SIG-M5 (cell line): ENCODE measurements around the gene KATNB1.
"Not testable (repeated sequence)": the region's sequence is repeated elsewhere in the genome, so short reads cannot be mapped to it uniquely, and the experiment has no call there.

Experiments
- DNase-seq: peaks from one replicate; lab custom pipeline; 2025; lab: John Stamatoyannopoulos, UW

Gene KATNB1

GRCh38 chr16:57726433-57726947, 9.1 kb upstream of the KATNB1 start:
- no peak for DNase-seq

DNA sequence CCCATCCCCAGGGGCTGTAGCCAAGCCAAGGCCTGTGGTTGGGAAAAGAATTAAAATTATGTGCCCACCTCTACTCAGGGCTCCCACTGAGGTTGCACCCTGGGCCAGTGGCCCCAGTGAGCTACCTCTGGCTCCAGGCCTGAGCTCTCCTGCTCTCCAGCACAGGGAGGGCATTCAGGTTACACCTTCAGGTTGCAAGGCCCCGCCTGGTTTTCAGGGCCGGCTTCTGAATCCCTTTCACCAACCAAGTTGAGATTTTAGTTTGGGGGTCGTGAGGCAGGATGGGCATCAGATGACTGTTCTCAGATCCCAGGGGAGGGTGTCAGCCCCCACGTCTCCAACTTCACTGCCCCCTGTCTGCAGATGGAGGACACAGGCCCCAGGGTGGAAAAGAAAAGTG, 8.0 kb upstream of the KATNB1 start:
- DNase-seq = no peak

DNA sequence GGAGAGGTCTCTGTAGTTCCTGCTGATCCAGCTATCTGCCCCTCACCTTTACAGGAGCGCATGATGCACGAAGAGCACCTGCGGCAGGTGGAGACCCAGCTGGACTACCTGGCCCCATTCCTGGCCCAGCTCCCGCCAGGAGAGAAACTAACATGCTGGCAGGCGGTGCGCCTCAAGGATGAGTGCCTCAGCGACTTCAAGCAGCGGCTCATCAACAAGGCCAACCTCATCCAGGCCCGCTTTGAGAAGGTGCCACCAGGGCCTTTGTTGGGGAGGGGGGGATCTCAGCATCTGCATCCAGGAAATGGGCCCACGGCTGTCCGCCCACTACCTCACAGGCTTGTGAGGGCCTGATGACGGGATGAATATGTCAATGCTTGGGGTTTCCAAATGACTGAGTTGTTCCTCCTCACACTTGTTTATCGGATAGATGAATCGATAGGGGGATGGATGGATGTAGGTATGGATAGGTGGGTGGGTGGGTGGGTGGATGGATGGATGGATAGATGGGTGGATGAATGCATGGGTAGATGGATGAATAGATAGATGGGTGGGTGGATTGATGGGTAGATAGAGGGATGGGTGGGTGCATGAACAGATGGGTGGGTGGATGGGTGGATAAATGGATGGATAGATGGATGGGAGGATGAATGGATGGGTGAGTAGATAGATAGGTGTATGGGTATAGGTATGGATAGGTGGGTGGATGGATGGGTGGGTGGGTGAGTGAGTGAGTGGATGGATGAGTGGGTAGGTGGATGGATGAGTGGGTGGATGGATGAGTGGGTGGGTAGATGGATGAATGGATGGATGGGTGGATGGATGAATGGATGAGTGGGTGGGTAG, 7.0 kb upstream of the KATNB1 start:
- DNase-seq = no peak

DNA sequence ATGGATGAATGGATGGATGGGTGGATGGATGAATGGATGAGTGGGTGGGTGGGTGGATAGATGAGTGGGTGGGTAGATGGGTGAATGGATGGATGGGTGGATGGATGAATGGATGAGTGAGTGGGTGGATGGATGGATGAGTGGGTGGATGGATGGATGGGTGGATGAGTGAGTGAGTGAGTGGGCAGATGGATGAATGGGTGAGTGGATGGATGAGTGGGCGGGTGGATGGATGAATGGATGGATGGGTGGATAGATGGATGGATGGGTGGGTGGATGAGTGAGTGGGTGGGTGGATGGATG, 6.4 kb upstream of the KATNB1 start:
- DNase-seq = no peak

GRCh38 chr16:57729852-57730251, 5.7 kb upstream of the KATNB1 start:
- DNase-seq = not testable (repeated sequence)

GRCh38 chr16:57730771-57731730, 4.5 kb upstream of the KATNB1 start:
- no peak for DNase-seq

- no peak for DNase-seq
Measured at GRCh38 chr16:57732037-57732436, 3.5 kb upstream of the KATNB1 start.

GRCh38 chr16:57732714-57733113, 2.9 kb upstream of the KATNB1 start:
- DNase-seq = no peak

- DNase-seq = no peak
Measured at GRCh38 chr16:57734308-57734924, 1.2 kb upstream of the KATNB1 start.

DNA sequence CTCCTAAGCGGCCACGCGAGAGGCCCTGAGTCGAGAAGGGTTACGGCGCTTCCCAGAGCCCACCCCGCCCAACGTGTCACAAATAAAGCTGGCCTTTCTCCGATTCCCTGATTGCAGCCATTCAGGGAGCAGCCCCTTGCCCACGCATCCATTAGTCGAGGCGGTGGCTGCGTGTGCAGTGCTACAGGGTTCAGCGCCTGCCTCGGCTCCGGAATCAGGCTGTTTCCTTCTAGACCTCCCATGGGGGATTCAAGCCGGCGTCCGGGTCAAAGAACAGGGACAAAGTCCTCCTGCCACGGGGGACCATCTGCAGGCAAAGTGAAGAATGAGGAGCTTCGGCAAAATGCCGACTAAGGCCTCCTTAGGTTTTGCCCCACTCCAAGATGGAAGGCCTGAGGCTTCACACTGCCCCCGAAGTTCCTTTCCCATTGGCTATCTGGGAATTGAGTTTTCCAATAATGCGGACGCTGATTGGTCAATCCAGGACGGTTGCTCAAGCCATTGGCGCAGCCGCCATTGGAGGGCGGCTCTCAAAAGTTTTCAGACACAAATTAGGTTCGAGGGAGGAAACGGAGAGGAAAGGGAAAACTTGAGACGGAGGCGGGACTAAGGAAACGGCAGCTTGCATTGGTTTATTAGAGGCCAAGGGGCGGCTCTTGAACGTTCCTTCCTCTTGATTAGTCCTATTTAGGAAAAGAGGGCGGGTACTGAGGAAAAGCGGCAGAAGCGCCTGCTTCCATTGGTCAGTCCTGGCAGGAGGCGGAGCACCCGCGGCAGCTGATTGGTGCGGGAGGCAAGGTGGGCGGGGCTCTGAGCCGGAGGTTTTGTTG, 430 bp upstream of the KATNB1 start:
- DNase-seq = peak; percentile 99

- DNase-seq = no peak
Measured at GRCh38 chr16:57736419-57737351, 1.1 kb downstream of the KATNB1 start.

- no peak for DNase-seq
Measured at GRCh38 chr16:57738844-57739243, 3.3 kb downstream of the KATNB1 start.

DNA sequence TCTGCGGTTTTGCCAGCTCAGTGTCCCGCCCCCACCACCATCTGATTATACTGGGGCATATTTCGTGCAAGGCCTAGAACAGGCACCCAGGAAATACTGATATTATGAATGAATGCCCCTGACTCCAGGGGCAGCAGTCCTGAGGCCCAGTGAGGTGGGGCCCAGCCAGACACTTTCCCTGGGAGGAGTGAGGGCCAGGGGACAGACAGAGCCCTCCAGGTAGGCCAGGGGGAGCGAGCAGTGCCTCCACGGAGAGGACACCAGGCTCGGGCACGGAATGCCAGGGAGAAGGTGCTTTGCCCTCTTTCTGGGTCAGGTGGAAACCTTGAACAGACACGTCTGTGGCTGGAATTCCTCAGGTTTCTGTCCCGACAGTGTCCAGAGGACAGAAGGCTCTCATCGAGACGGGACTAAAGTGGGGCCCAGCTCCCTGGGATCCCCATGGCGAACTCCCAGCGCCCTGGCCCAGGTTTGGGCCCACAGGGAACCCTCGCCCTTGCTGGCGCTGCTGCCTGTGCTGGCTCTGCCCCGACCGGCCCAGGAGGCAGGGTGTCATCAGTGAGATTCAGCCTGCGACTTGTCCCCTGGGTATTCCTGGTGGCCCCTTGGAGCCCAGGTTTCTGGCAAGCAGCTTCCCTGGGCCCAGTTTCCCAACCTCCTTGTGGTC, 4.3 kb downstream of the KATNB1 start:
- no peak for DNase-seq

GRCh38 chr16:57740423-57741071, 5.0 kb downstream of the KATNB1 start:
- DNase-seq = no peak

DNA sequence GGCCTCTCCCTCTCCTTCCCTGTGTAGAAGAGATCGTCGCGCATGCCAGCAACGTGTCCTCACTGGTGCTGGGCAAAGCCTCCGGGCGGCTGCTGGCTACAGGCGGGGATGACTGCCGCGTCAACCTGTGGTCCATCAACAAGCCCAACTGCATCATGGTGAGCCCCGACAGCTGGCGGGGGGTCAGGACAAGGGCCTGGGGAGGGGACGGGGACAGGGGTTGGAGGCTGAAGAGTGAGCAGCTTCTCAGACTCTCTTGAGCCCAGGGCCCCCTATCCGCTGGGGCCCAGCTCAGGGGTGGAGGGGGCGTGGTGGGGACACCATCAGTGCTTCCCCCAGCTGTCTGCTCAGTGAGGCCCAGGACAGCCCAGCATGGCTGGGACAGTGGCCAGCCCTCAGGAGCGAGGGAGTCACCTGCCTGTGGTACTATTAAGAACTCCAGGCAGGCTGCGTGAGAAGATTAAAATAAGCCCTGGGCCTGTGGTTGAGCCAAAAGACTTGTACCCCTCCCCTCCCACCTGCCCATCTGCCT, 6.2 kb downstream of the KATNB1 start:
- DNase-seq = no peak

GRCh38 chr16:57742543-57742942, 7.0 kb downstream of the KATNB1 start:
- DNase-seq = no peak

GRCh38 chr16:57743458-57743857, 7.9 kb downstream of the KATNB1 start:
- DNase-seq = no peak

DNA sequence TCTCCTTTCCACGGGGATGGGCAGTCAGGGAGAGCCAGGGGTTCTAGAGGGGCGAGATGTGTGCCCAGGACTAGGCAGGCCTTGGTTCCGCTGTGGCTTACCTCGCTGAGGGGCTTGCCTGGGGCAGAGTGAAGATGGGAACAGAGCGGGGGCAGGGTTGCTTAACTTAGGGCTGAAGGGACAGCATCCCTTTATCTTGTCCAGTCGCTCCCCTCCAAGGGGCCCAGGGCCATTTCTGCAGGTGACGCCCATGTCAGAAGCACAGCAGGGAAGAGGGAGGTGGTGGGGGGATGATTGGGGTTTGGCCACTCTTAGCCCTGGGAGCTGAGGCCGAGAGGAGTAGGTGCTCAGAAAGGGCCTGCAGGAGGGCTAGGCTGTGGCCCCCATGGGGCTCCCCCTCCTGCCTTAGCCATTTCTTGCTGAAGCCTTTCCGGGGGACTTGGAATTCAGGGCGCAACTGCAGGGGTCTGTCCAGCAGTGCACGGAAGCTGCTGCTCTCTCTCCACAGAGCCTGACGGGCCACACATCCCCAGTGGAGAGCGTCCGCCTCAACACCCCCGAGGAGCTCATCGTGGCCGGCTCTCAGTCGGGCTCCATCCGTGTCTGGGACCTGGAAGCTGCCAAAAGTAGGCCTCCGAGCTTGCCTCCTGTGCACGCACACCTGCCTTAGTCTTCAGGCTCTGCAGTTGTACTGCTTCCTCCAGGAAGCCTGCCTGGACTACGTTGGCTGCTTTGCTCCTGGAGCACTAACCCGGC, 8.5 kb downstream of the KATNB1 start:
- no peak for DNase-seq

DNA sequence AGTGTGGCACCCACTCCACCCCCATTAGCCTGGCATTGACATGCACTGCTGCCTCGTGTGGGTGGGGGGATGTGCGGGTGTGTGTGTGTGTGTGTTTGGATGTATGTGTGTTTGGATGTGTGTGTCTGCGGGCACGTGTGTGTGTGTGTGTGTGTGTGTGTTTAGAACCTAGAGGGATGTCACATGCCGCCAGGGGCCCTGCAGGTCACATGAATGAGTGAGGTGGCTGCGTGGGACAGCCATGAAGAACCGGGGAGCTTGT, 9.0 kb downstream of the KATNB1 start:
- DNase-seq = no peak
